ENCODE measurements around the gene TARP.

DNA sequence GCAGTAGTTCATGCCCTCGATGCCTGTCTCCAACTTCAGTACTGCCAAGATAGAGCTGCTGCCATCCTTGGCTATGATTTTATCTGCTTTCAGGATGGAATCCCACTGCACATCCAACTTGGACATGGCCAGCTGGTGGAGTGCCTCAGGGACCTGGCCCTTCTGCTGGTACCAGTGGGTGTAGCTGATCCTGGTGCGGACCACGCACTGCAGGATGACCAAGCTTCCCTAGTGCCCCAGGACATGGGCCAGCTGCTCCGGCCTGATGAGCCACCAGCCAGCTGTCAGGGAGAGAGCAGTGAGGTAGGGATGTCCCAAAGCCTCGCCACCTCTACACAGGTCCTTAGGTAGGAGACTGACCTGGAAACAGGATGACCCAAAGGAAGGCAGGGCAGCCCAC, 49.0 kb upstream of the TARP start:
- TF ChIP-seq, protein P1, sequence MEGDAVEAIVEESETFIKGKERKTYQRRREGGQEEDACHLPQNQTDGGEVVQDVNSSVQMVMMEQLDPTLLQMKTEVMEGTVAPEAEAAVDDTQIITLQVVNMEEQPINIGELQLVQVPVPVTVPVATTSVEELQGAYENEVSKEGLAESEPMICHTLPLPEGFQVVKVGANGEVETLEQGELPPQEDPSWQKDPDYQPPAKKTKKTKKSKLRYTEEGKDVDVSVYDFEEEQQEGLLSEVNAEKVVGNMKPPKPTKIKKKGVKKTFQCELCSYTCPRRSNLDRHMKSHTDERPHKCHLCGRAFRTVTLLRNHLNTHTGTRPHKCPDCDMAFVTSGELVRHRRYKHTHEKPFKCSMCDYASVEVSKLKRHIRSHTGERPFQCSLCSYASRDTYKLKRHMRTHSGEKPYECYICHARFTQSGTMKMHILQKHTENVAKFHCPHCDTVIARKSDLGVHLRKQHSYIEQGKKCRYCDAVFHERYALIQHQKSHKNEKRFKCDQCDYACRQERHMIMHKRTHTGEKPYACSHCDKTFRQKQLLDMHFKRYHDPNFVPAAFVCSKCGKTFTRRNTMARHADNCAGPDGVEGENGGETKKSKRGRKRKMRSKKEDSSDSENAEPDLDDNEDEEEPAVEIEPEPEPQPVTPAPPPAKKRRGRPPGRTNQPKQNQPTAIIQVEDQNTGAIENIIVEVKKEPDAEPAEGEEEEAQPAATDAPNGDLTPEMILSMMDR (IDR thresholded peaks at IDR 0.05) = no peak
- TF ChIP-seq SMC3 (IDR thresholded peaks at IDR 0.05; ENCODE audit: low read depth, low read length) (no peak), POLR2AphosphoS5 (IDR thresholded peaks at IDR 0.05; ENCODE audit: low read depth, low read length) (no peak), TAF1 (IDR thresholded peaks at IDR 0.05; ENCODE audit: borderline replicate concordance, low read depth, low read length) (no peak)
- TF ChIP-seq, protein P2, sequence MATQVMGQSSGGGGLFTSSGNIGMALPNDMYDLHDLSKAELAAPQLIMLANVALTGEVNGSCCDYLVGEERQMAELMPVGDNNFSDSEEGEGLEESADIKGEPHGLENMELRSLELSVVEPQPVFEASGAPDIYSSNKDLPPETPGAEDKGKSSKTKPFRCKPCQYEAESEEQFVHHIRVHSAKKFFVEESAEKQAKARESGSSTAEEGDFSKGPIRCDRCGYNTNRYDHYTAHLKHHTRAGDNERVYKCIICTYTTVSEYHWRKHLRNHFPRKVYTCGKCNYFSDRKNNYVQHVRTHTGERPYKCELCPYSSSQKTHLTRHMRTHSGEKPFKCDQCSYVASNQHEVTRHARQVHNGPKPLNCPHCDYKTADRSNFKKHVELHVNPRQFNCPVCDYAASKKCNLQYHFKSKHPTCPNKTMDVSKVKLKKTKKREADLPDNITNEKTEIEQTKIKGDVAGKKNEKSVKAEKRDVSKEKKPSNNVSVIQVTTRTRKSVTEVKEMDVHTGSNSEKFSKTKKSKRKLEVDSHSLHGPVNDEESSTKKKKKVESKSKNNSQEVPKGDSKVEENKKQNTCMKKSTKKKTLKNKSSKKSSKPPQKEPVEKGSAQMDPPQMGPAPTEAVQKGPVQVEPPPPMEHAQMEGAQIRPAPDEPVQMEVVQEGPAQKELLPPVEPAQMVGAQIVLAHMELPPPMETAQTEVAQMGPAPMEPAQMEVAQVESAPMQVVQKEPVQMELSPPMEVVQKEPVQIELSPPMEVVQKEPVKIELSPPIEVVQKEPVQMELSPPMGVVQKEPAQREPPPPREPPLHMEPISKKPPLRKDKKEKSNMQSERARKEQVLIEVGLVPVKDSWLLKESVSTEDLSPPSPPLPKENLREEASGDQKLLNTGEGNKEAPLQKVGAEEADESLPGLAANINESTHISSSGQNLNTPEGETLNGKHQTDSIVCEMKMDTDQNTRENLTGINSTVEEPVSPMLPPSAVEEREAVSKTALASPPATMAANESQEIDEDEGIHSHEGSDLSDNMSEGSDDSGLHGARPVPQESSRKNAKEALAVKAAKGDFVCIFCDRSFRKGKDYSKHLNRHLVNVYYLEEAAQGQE (IDR thresholded peaks at IDR 0.05; ENCODE audit: low read depth, low read length) = no peak
- TF ChIP-seq, protein P3, sequence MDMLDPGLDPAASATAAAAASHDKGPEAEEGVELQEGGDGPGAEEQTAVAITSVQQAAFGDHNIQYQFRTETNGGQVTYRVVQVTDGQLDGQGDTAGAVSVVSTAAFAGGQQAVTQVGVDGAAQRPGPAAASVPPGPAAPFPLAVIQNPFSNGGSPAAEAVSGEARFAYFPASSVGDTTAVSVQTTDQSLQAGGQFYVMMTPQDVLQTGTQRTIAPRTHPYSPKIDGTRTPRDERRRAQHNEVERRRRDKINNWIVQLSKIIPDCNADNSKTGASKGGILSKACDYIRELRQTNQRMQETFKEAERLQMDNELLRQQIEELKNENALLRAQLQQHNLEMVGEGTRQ (IDR thresholded peaks at IDR 0.05; ENCODE audit: borderline replicate concordance, low read depth, low read length) = no peak
